Measurements from ENCODE around the gene MSL3B.
"Not testable (repeated sequence)": the region's sequence is repeated elsewhere in the genome, so short reads cannot be mapped to it uniquely, and the experiment has no call there.

The MSL3B gene

DNA sequence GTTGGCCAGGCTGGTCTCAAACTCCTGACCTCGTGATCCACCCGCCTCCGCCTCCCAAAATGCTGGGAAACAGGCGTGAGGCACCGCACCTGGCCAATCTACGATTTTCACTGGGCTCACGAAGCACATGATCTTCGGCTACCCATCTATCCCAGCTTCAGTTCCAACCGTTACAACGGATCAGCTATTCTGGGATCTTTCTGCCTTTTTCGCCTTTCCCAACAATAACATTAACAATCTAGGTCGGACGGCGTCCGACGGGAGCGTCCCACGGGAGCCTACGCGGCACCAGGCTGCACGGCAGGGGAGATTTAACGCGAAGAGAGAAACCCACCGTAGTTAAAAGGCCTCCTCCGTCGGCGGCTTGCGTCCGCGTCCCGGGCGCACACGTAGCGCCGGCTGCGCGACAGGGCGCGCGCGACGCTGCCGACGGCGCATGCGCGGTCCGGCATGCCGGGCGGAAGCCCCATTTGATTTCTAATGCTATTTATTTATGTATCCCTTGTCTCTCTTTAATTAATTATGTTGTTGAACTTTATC is at the start of gene MSL3B:
MSL3B (minus strand) TSS at position 394 of the 540 bp plus-strand sequence.
- DNase-seq: no peak

- no peak for DNase-seq
These were observed 48.9 kb upstream of the MSL3B start, which contains the start of gene TRPM8 for GRCh38 chr2:233917116-233917515. Gene TRPM8 (plus strand): TSS chr2:233917373. CDS start chr2:233926538, 9,165 bp downstream.

DNA sequence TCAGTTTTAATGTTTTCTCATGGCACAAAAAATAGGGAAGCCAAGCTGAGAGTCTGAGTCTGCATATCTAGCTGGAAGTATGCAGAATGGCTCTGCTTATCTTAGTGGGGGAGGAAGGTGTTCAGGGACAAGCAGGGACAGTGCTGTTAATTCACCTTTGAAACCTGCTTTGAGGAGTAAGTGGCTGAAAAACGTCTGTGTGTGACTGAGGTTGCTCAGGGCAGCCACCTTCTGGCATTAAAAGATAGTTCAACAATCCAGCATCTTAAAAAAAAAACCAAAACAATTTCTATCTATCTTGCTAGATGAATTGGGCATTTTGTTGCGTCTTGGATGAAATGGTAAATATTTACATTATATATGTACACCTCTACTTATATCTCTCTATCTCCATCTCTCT is 46.9 kb upstream of the MSL3B start:
- no peak for DNase-seq

DNA sequence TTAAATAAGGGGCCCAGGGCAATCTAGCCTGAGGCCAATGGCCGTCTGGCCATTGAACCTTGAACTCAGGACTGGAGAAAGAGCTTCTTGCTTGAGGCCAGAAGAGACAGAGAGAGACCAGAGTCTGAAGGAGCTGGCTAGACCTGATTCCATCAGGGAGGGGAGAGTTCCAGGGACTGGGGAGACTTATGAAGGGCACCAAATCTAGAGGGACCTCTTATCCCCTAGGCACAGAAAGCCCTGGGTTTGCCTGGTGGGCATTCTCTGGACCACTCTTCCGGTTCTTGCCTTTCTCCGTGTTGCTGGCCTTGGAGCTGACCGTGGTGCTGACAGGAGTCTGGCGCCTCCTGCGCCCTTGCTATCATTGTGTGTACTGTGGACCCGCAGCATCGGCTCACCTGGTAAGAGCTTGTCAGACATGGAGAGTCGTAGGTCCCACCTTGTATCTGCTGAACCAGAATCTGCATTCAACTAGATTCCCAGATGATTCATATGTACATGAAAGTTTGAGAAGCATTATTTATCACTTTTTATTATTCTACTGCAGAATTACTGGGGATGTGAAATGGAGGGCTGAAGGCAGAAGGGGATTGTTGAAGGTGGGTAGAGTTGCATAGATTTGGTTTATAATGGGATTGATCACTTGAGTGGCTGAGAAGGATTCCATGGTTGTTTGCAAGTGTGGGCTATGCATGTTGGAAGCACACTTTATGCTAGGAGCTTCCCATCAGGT is 44.7 kb upstream of the MSL3B start:
- no peak for DNase-seq

DNA sequence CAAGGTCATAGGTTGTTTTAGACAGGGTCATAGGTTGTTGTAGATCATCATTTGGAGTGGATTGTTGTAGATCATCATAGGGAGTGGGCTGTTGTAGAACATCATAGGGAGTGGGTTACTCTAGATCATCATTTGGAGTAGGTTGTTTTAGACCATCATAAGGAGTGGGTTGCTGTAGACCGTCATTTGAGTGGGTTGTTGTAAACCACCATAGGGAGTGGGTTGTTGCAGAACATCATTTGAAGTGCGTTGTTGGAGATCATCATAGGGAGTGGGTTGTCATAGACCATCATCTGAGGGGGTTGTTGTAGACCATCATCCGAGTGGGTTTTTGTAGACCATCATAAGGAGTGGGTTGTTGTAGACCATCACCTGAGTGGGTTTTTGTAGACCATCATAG is 39.4 kb upstream of the MSL3B start:
- DNase-seq: no peak

- DNase-seq: no peak
These were observed 37.8 kb upstream of the MSL3B start for GRCh38 chr2:233905945-233906344.

GRCh38 chr2:233901884-233902283 is 33.7 kb upstream of the MSL3B start:
- no peak for DNase-seq

- DNase-seq: no peak
These were observed 33.2 kb upstream of the MSL3B start for GRCh38 chr2:233901367-233901766.

DNA sequence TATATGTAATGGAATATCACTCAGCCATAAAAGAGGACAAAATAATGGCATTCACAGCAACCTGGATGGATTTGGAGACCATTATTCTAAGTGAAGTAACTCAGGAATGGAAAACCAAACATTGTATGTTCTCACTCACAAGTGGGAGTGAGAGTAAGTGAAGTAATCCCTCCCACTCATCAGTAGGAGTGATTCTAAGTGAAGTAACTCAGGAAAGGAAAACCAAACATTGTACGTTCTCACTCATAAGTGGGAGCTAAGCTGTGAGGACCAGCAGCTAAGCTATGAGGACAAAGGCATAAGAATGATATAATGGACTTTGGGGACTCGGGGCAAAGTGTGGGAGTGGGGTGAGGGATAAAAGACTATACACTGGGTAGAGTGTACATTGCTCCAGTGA is 28.1 kb upstream of the MSL3B start:
- not testable (repeated sequence) for DNase-seq

DNA sequence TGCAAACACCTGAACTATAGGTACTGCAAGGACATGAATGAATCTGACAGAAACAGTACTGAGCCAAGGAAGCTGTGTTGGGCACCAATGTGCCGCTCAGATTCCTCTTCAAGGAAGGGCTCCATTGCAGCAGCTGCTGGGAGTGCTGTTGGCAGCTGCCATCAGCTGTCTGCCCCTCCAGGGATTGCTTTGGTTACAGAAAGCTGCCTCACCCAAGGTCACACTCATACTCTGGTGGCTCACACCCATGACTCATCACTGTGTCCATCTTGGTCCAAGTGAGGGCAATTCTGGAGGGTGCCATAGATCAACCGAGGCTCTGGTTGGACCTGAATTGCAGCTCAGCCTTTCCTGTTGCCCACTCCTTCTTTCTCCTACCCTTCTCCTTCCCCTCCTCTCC is 24.6 kb upstream of the MSL3B start:
- no peak for DNase-seq

GRCh38 chr2:233882353-233882752 is 14.2 kb upstream of the MSL3B start:
- no peak for DNase-seq

DNA sequence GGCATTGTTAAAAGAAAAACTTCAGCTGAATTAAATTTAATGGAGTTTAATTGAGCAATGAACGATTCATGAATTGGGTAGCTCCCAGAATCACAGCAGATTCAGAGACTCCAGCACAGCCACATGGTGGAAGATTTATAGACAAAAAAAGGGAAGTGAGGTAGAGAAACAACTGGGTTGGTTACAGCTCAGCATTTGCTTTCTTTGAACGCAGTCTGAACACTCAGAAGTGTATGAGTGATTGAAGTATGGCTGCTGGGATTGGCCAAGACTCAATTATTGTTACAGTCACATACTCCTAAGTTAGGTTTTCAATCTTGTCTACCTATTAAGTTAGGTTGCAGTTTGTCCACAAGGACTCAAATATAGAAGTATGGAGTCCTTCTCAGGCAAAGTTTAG is 3.9 kb upstream of the MSL3B start:
- peak; percentile 3 for DNase-seq

DNA sequence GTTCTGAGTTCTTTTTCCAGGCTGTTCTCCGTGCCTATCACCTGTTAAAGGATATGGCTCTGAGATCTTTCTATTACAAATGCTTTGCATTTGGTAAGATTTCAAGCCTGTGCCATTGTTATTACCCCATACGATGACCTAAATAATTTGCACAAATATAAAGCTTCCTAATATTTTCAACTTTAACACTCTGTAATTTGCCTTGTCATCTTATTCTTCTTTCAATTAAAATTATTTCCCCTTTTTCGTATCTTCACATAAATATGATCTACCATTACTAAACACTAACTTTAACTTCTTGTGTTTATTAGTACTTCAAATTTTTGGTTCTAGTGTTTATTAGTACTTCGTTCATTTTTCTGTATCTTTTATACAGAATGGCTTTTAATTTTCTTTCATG is 3.2 kb upstream of the MSL3B start:
- no peak for DNase-seq

DNA sequence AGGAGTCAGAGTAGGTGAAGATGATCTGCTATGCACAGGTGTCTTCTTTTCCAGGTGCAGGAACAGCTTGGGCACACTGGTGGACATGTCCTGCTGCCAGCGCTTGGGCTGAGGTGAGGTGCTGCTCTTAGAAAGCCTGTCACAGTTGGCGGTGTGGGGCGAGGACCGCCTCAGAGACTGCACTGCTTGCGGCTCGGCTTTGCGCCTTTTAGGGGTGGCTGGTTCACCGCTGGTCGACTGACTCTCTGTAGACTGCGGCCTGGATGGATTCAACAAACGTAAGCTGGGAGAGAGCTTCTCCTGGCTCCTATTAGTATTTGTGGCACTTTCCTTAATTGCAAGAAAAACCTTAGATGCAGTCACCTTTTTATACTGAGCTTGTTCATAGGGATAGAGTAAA is 1.7 kb downstream of the MSL3B start:
- no peak for DNase-seq

- DNase-seq: no peak
These were observed 2.3 kb downstream of the MSL3B start for GRCh38 chr2:233865838-233866237.

- no peak for DNase-seq
These were observed 5.9 kb downstream of the MSL3B start for GRCh38 chr2:233862261-233862768.

- DNase-seq: no peak
These were observed 9.9 kb downstream of the MSL3B start for GRCh38 chr2:233858331-233858730.

- peak; percentile 8 for DNase-seq
These were observed 10.6 kb downstream of the MSL3B start for GRCh38 chr2:233857511-233858141.

- no peak for DNase-seq
These were observed 12.0 kb downstream of the MSL3B start for GRCh38 chr2:233856184-233856583.

- DNase-seq: no peak
These were observed 12.8 kb downstream of the MSL3B start for GRCh38 chr2:233855345-233855744.

- DNase-seq: peak; percentile 84
These were observed 13.8 kb downstream of the MSL3B start, which contains the start of gene HJURP for GRCh38 chr2:233854241-233854981. Gene HJURP (minus strand): TSS chr2:233854535. CDS start chr2:233854500, 35 bp downstream.

DNA sequence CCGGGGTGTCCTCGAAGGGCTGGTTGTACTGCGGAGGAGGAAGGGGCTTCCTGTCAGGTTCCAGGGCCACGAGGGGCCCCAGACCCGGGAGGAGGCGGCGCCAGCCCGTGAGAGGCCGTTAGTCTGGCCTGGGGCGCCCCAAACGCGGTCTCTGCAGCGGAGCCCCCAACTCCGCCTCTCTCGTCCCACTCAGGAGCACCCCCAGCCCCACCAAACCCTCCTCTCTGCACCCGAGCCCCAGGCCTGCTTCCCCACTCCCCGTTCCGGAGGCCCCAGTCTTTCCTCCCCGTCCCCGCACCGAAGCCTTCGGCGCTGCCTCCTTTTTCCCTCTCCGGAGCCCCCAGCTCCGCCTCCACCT is 14.3 kb downstream of the MSL3B start:
- DNase-seq: no peak

DNA sequence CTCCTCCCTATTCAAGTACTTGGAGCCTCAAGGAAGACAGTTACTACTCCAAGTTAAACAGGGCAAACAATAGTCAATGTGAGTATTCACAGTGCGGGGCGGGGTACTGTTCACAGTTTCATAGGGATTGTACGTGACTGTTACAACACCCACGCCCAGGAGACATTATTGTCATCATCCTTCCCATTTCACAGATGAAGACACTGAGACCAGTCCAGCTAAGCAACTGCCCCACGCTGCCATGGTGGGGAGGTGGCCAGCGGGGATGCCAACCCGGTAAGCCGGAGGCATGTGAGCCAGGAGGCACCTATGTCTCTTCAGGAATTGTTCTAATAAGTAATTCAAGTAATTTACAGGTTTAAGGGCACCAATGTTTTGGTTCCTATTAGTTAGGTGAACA is 14.8 kb downstream of the MSL3B start:
- no peak for DNase-seq

All from GDM1 (cell line).